H9 (cell line): ENCODE measurements around the gene TUBGCP5. TPM values are rescaled to one million over a fixed set of nuclear protein-coding genes. Genes with fewer than 3 reads are reported as not detected.

Source experiments
- DNase-seq: peaks from one replicate; pipeline ENCODE4 v3.0.0-alpha.2; 2017
- H2AFZ ChIP-seq: one replicate; pipeline ENCODE4 v1.6.1; 2013; ENCODE audit warnings: mild to moderate bottlenecking, low read length, control low read depth, moderate library complexity
- H2AK5ac ChIP-seq: 2 replicates; pipeline ENCODE4 v1.6.1; 2013; ENCODE audit warnings: low read length, control low read depth, mixed read lengths; ENCODE audit not compliant: insufficient read length
- H2BK120ac ChIP-seq: one replicate; pipeline ENCODE4 v1.6.1; 2013; ENCODE audit warnings: low read depth, mild to moderate bottlenecking, low read length, control low read depth, inconsistent platforms; ENCODE audit not compliant: poor library complexity, severe bottlenecking
- H2BK12ac ChIP-seq: 2 replicates; pipeline ENCODE4 v1.6.1; 2013; ENCODE audit warnings: low read length, control low read depth, mixed read lengths, low read depth; ENCODE audit not compliant: insufficient read length
- H2BK15ac ChIP-seq: 2 replicates; pipeline ENCODE4 v1.6.1; 2013; ENCODE audit warnings: low read depth, low read length, control low read depth
- H2BK20ac ChIP-seq: one replicate; pipeline ENCODE4 v1.6.1; 2013; ENCODE audit warnings: low read depth, mild to moderate bottlenecking, low read length, control low read depth, inconsistent platforms; ENCODE audit not compliant: poor library complexity, severe bottlenecking
- H2BK5ac ChIP-seq: 2 replicates; pipeline ENCODE4 v1.6.1; 2013; ENCODE audit warnings: low read length, control low read depth, mixed read lengths; ENCODE audit not compliant: insufficient read length
- H3K14ac ChIP-seq: 2 replicates; pipeline ENCODE4 v1.6.1; 2013; ENCODE audit warnings: low read length, control low read depth; ENCODE audit not compliant: insufficient read depth
- H3K18ac ChIP-seq: 2 replicates; pipeline ENCODE4 v1.6.1; 2013; ENCODE audit warnings: low read depth, mild to moderate bottlenecking, mixed read lengths, low read length, control low read depth; ENCODE audit not compliant: insufficient read length
- H3K23ac ChIP-seq: 2 replicates; pipeline ENCODE4 v1.6.1; 2013; ENCODE audit warnings: low read length, control low read depth, mixed read lengths, low read depth; ENCODE audit not compliant: insufficient read length
- H3K23me2 ChIP-seq: 2 replicates; pipeline ENCODE4 v1.6.1; 2013; ENCODE audit warnings: low read depth, mild to moderate bottlenecking, mixed read lengths, low read length, control low read depth; ENCODE audit not compliant: insufficient read length, poor library complexity, severe bottlenecking
- H3K27ac ChIP-seq: 2 replicates; pipeline ENCODE4 v1.5.1; 2013; ENCODE audit warnings: low read length, control low read depth, mixed read lengths, low read depth; ENCODE audit not compliant: insufficient read length
- H3K27me3 ChIP-seq: 2 replicates; pipeline ENCODE4 v1.6.1; 2013; ENCODE audit warnings: low read length, control low read depth, inconsistent platforms; ENCODE audit not compliant: insufficient read depth
- H3K4ac ChIP-seq: 2 replicates; pipeline ENCODE4 v1.6.1; 2013; ENCODE audit warnings: low read depth, mild to moderate bottlenecking, control low read depth, inconsistent platforms, low read length, moderate library complexity
- H3K4me1 ChIP-seq: 2 replicates; pipeline ENCODE4 v1.6.1; 2013; ENCODE audit warnings: low read length, control low read depth, inconsistent platforms; ENCODE audit not compliant: insufficient read depth
- H3K4me2 ChIP-seq: 2 replicates; pipeline ENCODE4 v1.6.1; 2013; ENCODE audit warnings: low read length, control low read depth, mixed read lengths; ENCODE audit not compliant: insufficient read length, insufficient read depth
- H3K56ac ChIP-seq: 2 replicates; pipeline ENCODE4 v1.6.1; 2013; ENCODE audit warnings: low read depth, mild to moderate bottlenecking, mixed read lengths, low read length, control low read depth; ENCODE audit not compliant: insufficient read length
- H3K79me1 ChIP-seq: 2 replicates; pipeline ENCODE4 v1.6.1; 2013; ENCODE audit warnings: low read depth, mild to moderate bottlenecking, moderate library complexity, low read length, control low read depth, inconsistent platforms; ENCODE audit not compliant: insufficient read depth, poor library complexity, severe bottlenecking
- H3K79me2 ChIP-seq: 2 replicates; pipeline ENCODE4 v1.6.1; 2013; ENCODE audit warnings: low read length, control low read depth, inconsistent platforms; ENCODE audit not compliant: insufficient read depth
- H3K9ac ChIP-seq: 2 replicates; pipeline ENCODE4 v1.6.1; 2013; ENCODE audit warnings: low read length, control low read depth, mixed read lengths; ENCODE audit not compliant: insufficient read length; ENCODE audit errors: extremely low read depth
- H3K9me3 ChIP-seq: one replicate; pipeline ENCODE4 v1.6.1; 2013; ENCODE audit warnings: low read depth, low read length, inconsistent platforms; ENCODE audit not compliant: control insufficient read depth
- H3T11ph ChIP-seq: one replicate; pipeline ENCODE4 v1.6.1; 2013; ENCODE audit warnings: mild to moderate bottlenecking, low read length, control low read depth, inconsistent platforms
- H4K20me1 ChIP-seq: one replicate; pipeline ENCODE4 v1.6.1; 2013; ENCODE audit not compliant: control insufficient read depth, insufficient read length, insufficient read depth
- H4K5ac ChIP-seq: 2 replicates; pipeline ENCODE4 v1.6.1; 2013; ENCODE audit warnings: low read depth, mild to moderate bottlenecking, mixed read lengths, low read length, control low read depth; ENCODE audit not compliant: insufficient read length
- H4K8ac ChIP-seq: replicated peaks from 2 replicates; pipeline ENCODE4 v1.6.1; 2013; ENCODE audit warnings: low read length, control low read depth, mixed read lengths, low read depth; ENCODE audit not compliant: insufficient read length
- H4K91ac ChIP-seq: 2 replicates; pipeline ENCODE4 v1.6.1; 2013; ENCODE audit warnings: low read depth, mild to moderate bottlenecking, moderate library complexity, mixed read lengths, low read length, control low read depth; ENCODE audit not compliant: insufficient read length
- H3K27ac Mint-ChIP-seq, 3 experiments: 2 replicates in 2 of 3; 3 replicates in 1 of 3; pipeline ENCODE4 v1.8.0; 2020 to 2021; ENCODE audit warnings: mixed read lengths in 3 of 3, mild to moderate bottlenecking in 1 of 3, moderate library complexity in 1 of 3
- H3K27me3 Mint-ChIP-seq: 2 replicates; pipeline ENCODE4 v1.8.0; 2021; ENCODE audit warnings: low read depth, mild to moderate bottlenecking, moderate library complexity, mixed read lengths
- H3K36me3 Mint-ChIP-seq, 3 experiments: 2 replicates in 2 of 3; 3 replicates in 1 of 3; pipeline ENCODE4 v1.8.0; 2020 to 2021; ENCODE audit warnings: low read depth in 3 of 3, mixed read lengths in 3 of 3; ENCODE audit not compliant: insufficient read depth in 1 of 3
- H3K4me1 Mint-ChIP-seq, 2 experiments: 2 replicates each; pipeline ENCODE4 v1.8.0; 2020; ENCODE audit warnings: mixed read lengths in 2 of 2
- H3K4me3 Mint-ChIP-seq, 2 experiments: 2 replicates in 1 of 2; 3 replicates in 1 of 2; pipeline ENCODE4 v1.8.0; 2020 to 2021; ENCODE audit warnings: mild to moderate bottlenecking in 2 of 2, mixed read lengths in 2 of 2, moderate library complexity in 1 of 2
- H3K9me3 Mint-ChIP-seq, 2 experiments: 2 replicates in 1 of 2; 3 replicates in 1 of 2; pipeline ENCODE4 v1.8.0; 2020; ENCODE audit warnings: mild to moderate bottlenecking in 2 of 2, mixed read lengths in 2 of 2, moderate library complexity in 1 of 2
- WGBS: extraction: QIAGEN DNeasy Blood & Tissue Kit; methylation state at CpG from one replicate; pipeline ENCODE4 v1.1.7; 2013; ENCODE audit warnings: missing lambda C conversion rate, low lambda C conversion rate, mixed read lengths; ENCODE audit not compliant: insufficient read length; ENCODE audit errors: extremely low coverage; 5-methylcytosine and 5-hydroxymethylcytosine counted together
- total RNA-seq: library from RNA; stranded (reverse); gene quantifications from 2 replicates; pipeline ENCODE4 v1.2.1, GENCODE V29; 2021
- TF ChIP-seq, protein P1 (sequence below): fragments of 200-600 bp; sonication (generic); conservative IDR thresholded peaks from 3 replicates; pipeline ENCODE4 v1.8.0; 2021; ENCODE audit warnings: antibody characterized with exemption, mild to moderate bottlenecking

Gene TUBGCP5
- total RNA-seq, 1 experiment from 2014 or later, result 15.3 TPM

DNA sequence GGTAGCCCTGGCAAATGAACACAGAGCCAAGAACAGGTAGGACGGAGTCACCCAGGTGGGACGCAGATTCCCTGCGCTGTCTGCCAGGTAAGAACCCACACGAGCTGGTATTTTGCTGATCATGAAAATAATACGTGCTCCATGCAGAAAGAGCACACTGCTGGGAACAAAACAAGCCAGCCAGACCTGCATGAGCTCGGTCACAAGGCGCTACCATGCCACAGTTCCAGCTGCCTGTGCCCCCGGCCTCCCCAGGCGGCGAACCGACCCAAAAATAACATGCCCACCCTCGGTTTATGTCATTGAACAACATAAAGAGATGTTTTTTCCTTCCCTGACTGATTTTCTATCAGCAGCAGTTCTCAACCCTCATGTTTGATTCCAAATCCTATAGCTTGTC is 85.0 kb downstream of the TUBGCP5 start:
- no CpG with 5 or more reads among the region's 12 CpGs for WGBS
- H3K9me3 ChIP-seq, result no peaks in the 10 kb centered on the region
- no peak overlapping the region for H3K23ac ChIP-seq
- Mint-ChIP-seq H3K36me3 (peaks cover 0 to 4% (median 0%) of the 10 kb centered on the region in 3 experiments; a peak in 2 of 7 replicates), H3K27me3 (peaks cover 82% of the 10 kb centered on the region), H3K9me3 (peaks cover 0 to 3% of the 10 kb centered on the region in 2 experiments; a peak in 1 of 5 replicates), H3K27ac (no peak overlapping the region), H3K4me1 (peaks cover 18 to 32% of the 10 kb centered on the region in 2 experiments), H3K4me3 (no peak overlapping the region)
- no peak overlapping the region for H3K14ac ChIP-seq
- no peak overlapping the region for H3K27ac ChIP-seq
- H3T11ph ChIP-seq, result no peak overlapping the region
- H3K4me1 ChIP-seq, result no peaks in the 10 kb centered on the region; the same call in 1 of the 2 replicates
- H3K23me2 ChIP-seq, result no peaks in the 10 kb centered on the region
- H3K27me3 ChIP-seq, result peaks cover 6% of the 10 kb centered on the region; the same call in 1 of the 2 replicates
- H3K56ac ChIP-seq, result no peak overlapping the region
- H3K4me2 ChIP-seq, result no peak overlapping the region
- H2BK15ac ChIP-seq, result no peak overlapping the region
- no peak overlapping the region for H4K5ac ChIP-seq
- H2BK20ac ChIP-seq, result no peak overlapping the region
- H2AFZ ChIP-seq, result no peak overlapping the region
- no peak overlapping the region for H3K18ac ChIP-seq
- H4K8ac ChIP-seq, result no peak overlapping the region
- H4K20me1 ChIP-seq, result no peaks in the 10 kb centered on the region
- H2BK120ac ChIP-seq, result no peak overlapping the region
- no peak overlapping the region for H3K4ac ChIP-seq
- DNase-seq, result no peak
- no peak overlapping the region for H3K9ac ChIP-seq
- H2BK5ac ChIP-seq, result no peak overlapping the region
- H3K79me2 ChIP-seq, result no peaks in the 10 kb centered on the region; the same call in 1 of the 2 replicates
- H4K91ac ChIP-seq, result no peak overlapping the region
- no peak overlapping the region for H2BK12ac ChIP-seq
- TF ChIP-seq, protein P1, sequence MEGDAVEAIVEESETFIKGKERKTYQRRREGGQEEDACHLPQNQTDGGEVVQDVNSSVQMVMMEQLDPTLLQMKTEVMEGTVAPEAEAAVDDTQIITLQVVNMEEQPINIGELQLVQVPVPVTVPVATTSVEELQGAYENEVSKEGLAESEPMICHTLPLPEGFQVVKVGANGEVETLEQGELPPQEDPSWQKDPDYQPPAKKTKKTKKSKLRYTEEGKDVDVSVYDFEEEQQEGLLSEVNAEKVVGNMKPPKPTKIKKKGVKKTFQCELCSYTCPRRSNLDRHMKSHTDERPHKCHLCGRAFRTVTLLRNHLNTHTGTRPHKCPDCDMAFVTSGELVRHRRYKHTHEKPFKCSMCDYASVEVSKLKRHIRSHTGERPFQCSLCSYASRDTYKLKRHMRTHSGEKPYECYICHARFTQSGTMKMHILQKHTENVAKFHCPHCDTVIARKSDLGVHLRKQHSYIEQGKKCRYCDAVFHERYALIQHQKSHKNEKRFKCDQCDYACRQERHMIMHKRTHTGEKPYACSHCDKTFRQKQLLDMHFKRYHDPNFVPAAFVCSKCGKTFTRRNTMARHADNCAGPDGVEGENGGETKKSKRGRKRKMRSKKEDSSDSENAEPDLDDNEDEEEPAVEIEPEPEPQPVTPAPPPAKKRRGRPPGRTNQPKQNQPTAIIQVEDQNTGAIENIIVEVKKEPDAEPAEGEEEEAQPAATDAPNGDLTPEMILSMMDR, result no peak
- H2AK5ac ChIP-seq, result no peak overlapping the region
- H3K79me1 ChIP-seq, result no peaks in the 10 kb centered on the region
